ENCODE data around the gene SERPINA6.

Gene SERPINA6

DNA sequence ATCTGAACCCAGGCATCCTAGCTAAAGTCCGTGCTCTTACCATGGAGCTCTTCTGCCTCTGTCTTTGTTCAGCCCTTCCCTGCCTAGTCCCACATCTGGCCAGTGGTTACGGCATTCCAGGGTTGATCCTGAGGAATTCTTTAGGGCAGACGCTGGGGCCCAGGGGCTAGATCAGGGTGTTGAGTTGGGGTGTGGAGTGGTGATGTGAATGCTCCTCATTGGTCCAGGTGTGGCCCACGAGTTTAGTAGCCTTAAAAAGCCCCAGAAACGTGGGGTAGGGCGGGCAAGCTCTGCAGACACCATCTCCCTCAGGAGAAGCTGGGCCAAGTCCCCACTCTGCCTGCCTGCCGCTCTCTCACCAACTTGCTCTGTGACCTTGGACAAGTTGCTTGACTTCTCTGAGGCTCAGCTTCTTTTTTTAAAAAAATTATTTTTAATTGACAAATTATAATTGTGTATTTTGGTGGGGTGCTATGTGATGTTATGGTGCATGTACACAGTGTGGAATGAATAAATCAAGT is 9.0 kb upstream of the SERPINA6 start:
- TF ChIP-seq SIN3A (IDR thresholded peaks at IDR 0.05; ENCODE audit: borderline replicate concordance, insufficient read depth, low read length) (no peak), FOXP2 (optimal IDR thresholded peaks at IDR 0.05; ENCODE audit: borderline replicate concordance, extremely low read depth, extremely low read length, insufficient read depth) (no peak), TAF1 (IDR thresholded peaks at IDR 0.05; ENCODE audit: borderline replicate concordance, insufficient read depth, low read length) (no peak), POLR2AphosphoS5 (IDR thresholded peaks at IDR 0.05; ENCODE audit: low read depth, low read length) (no peak)
- TF ChIP-seq, protein P1, sequence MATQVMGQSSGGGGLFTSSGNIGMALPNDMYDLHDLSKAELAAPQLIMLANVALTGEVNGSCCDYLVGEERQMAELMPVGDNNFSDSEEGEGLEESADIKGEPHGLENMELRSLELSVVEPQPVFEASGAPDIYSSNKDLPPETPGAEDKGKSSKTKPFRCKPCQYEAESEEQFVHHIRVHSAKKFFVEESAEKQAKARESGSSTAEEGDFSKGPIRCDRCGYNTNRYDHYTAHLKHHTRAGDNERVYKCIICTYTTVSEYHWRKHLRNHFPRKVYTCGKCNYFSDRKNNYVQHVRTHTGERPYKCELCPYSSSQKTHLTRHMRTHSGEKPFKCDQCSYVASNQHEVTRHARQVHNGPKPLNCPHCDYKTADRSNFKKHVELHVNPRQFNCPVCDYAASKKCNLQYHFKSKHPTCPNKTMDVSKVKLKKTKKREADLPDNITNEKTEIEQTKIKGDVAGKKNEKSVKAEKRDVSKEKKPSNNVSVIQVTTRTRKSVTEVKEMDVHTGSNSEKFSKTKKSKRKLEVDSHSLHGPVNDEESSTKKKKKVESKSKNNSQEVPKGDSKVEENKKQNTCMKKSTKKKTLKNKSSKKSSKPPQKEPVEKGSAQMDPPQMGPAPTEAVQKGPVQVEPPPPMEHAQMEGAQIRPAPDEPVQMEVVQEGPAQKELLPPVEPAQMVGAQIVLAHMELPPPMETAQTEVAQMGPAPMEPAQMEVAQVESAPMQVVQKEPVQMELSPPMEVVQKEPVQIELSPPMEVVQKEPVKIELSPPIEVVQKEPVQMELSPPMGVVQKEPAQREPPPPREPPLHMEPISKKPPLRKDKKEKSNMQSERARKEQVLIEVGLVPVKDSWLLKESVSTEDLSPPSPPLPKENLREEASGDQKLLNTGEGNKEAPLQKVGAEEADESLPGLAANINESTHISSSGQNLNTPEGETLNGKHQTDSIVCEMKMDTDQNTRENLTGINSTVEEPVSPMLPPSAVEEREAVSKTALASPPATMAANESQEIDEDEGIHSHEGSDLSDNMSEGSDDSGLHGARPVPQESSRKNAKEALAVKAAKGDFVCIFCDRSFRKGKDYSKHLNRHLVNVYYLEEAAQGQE (IDR thresholded peaks at IDR 0.05; ENCODE audit: insufficient read depth in 1 of 2, low read depth in 2 of 2, low read length in 2 of 2) = no peak

GRCh38 chr14:94331462-94331861 is 8.3 kb upstream of the SERPINA6 start:
- TF ChIP-seq SIN3A (IDR thresholded peaks at IDR 0.05; ENCODE audit: borderline replicate concordance, insufficient read depth, low read length) (no peak), TAF1 (IDR thresholded peaks at IDR 0.05; ENCODE audit: borderline replicate concordance, insufficient read depth, low read length) (no peak), POLR2AphosphoS5 (IDR thresholded peaks at IDR 0.05; ENCODE audit: low read depth, low read length) (no peak), FOXP2 (optimal IDR thresholded peaks at IDR 0.05; ENCODE audit: borderline replicate concordance, extremely low read depth, extremely low read length, insufficient read depth) (no peak)
- TF ChIP-seq, protein P1 (IDR thresholded peaks at IDR 0.05; ENCODE audit: insufficient read depth in 1 of 2, low read depth in 2 of 2, low read length in 2 of 2) = no peak

- TF ChIP-seq, protein P1 (IDR thresholded peaks at IDR 0.05; ENCODE audit: insufficient read depth in 1 of 2, low read depth in 2 of 2, low read length in 2 of 2) = no peak
- TF ChIP-seq POLR2AphosphoS5 (IDR thresholded peaks at IDR 0.05; ENCODE audit: low read depth, low read length) (no peak), FOXP2 (optimal IDR thresholded peaks at IDR 0.05; ENCODE audit: borderline replicate concordance, extremely low read depth, extremely low read length, insufficient read depth) (no peak), SIN3A (IDR thresholded peaks at IDR 0.05; ENCODE audit: borderline replicate concordance, insufficient read depth, low read length) (no peak), TAF1 (IDR thresholded peaks at IDR 0.05; ENCODE audit: borderline replicate concordance, insufficient read depth, low read length) (no peak)
Measured at GRCh38 chr14:94330857-94331256, 7.7 kb upstream of the SERPINA6 start.

GRCh38 chr14:94330432-94330831 is 7.3 kb upstream of the SERPINA6 start:
- TF ChIP-seq POLR2AphosphoS5 (IDR thresholded peaks at IDR 0.05; ENCODE audit: low read depth, low read length) (no peak), FOXP2 (optimal IDR thresholded peaks at IDR 0.05; ENCODE audit: borderline replicate concordance, extremely low read depth, extremely low read length, insufficient read depth) (no peak), TAF1 (IDR thresholded peaks at IDR 0.05; ENCODE audit: borderline replicate concordance, insufficient read depth, low read length) (no peak)
- TF ChIP-seq, protein P1 (IDR thresholded peaks at IDR 0.05; ENCODE audit: insufficient read depth in 1 of 2, low read depth in 2 of 2, low read length in 2 of 2) = no peak

DNA sequence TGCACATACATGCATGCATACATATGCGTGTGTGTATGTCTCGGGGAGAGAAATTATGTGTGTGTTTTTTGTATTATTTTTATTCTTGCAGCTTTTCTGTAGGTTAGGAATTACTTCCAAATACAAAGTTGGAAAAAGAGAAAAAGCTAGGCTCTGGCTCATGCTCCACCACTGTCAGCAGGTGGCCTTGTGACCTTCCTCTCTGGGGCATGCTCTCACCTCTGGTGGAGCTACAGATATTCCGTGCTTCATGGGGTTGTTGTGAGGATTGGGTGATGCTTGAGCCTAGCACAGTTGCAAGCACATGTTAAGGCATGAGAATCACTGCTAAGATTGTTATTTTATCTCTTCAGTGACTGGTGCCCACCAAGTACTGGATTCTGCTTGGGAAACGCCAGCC is 6.7 kb upstream of the SERPINA6 start:
- TF ChIP-seq TAF1 (IDR thresholded peaks at IDR 0.05; ENCODE audit: borderline replicate concordance, insufficient read depth, low read length) (no peak), FOXP2 (optimal IDR thresholded peaks at IDR 0.05; ENCODE audit: borderline replicate concordance, extremely low read depth, extremely low read length, insufficient read depth) (no peak), POLR2AphosphoS5 (IDR thresholded peaks at IDR 0.05; ENCODE audit: low read depth, low read length) (no peak), SIN3A (IDR thresholded peaks at IDR 0.05; ENCODE audit: borderline replicate concordance, insufficient read depth, low read length) (no peak)
- TF ChIP-seq, protein P1 (IDR thresholded peaks at IDR 0.05; ENCODE audit: insufficient read depth in 1 of 2, low read depth in 2 of 2, low read length in 2 of 2) = no peak

Measured in PFSK-1 (cell line).